NCI-H2107 treated with DMSO at 0.1 percent for 48 hours (cell line): Measurements from ENCODE around the gene PCSK6.

Source experiments
- DNase-seq: peaks from one replicate; lab custom pipeline; 2025; ENCODE audit not compliant: unreplicated experiment; lab: John Stamatoyannopoulos, UW

The PCSK6 gene

GRCh38 chr15:101448336-101448735, 41.2 kb downstream of the PCSK6 start:
- DNase-seq = no peak

DNA sequence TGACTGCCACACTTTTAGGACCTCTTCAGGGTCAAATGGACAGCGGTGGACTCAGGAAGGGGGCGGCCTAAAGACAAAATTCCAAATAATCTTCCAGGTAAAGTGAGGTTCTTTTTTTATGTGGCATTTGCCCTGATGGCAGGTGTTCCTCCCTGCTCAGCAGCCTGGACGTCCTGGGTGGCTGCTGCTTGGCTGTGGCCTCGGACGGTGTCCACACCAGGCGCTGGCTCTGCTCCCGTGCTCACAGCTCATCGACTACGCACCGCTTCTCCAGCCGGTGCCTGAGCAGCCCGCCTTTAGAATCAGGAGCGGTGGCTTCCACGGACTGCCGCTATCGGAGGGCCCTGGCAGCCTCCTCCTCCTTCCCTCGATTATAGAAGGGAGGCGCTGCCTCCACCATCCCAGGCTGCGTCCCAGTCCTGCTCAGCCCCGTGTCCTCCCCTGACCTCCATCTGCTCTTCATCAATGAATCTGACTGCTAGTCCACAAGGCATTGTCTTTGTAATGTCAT, 41.9 kb downstream of the PCSK6 start:
- DNase-seq = no peak

DNA sequence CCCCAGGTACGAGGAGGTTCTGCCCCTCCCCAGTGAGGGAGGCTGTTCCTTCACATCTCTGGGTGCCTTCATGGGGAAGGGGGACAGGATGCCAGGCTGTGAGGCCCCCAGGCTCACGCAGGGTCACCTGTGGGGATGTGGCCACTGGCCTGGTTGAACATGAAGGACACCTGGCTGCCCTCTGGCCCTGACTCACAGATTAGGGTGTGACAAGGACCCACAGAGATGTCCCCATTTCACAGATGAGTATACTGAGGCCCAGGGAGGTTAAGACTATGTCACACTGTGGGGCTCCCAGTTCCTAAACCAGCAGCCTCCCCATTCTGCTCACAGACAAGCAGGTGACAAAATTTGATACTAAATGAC, 42.4 kb downstream of the PCSK6 start:
- no peak for DNase-seq

DNA sequence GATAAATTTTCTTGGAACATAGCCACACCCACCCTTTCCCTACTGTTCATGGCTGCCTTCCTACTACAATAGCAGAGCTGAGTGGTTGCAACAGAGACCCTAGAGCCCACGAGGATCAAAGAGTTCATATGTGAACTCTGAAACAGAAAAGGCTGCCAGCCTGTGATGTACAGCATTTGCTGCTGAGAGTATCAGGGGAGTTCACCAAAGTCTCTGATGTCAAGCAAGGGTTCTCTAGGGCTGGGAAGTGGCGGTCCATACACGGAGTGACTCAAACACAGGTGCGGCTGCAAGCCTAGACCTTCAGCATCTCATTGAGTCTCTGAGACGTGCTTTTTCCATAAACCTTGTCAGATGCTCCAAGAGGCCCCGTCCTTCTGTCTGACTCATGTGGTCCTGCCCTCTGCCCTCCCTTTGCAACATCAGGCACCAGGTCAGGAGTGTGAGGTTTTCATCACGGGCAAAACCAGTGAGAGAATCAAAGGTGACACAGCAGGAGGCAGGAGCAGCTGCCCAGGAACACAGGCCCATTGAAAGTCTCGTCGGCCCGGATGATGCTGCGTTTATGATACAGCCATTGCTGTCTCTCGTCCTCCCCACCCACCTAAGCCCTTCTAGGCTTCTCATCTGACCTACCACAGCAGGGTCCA, 42.9 kb downstream of the PCSK6 start:
- no peak for DNase-seq

- no peak for DNase-seq
These were observed 43.7 kb downstream of the PCSK6 start for GRCh38 chr15:101445562-101446517.

- no peak for DNase-seq
These were observed 44.5 kb downstream of the PCSK6 start for GRCh38 chr15:101444807-101445508.

GRCh38 chr15:101444015-101444414, 45.5 kb downstream of the PCSK6 start:
- DNase-seq = no peak

- DNase-seq = no peak
These were observed 47.2 kb downstream of the PCSK6 start for GRCh38 chr15:101442272-101442671.

DNA sequence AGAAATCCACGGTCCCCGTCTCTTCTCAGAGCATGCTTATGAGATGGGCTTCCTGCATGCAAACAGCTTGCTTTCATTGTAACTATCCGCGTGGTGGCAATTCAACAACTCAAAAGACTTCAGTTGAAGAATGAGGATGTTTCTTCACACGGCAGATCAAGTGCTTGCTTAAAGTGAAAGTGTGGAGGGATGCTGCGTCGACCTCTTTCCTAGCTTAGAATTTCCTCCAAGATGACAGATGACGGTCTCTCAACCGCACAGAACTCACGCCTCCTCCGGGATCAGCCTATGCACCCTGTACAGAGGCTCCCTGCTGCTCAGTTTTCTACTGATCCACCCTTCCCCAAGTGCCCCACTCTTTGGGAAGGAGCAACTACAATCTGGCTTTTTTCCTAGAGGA, 47.8 kb downstream of the PCSK6 start:
- no peak for DNase-seq

- DNase-seq = no peak
These were observed 48.5 kb downstream of the PCSK6 start for GRCh38 chr15:101440846-101441590.

- DNase-seq = no peak
These were observed 49.6 kb downstream of the PCSK6 start for GRCh38 chr15:101439920-101440319.

- DNase-seq = no peak
These were observed 50.1 kb downstream of the PCSK6 start for GRCh38 chr15:101439285-101439919.

DNA sequence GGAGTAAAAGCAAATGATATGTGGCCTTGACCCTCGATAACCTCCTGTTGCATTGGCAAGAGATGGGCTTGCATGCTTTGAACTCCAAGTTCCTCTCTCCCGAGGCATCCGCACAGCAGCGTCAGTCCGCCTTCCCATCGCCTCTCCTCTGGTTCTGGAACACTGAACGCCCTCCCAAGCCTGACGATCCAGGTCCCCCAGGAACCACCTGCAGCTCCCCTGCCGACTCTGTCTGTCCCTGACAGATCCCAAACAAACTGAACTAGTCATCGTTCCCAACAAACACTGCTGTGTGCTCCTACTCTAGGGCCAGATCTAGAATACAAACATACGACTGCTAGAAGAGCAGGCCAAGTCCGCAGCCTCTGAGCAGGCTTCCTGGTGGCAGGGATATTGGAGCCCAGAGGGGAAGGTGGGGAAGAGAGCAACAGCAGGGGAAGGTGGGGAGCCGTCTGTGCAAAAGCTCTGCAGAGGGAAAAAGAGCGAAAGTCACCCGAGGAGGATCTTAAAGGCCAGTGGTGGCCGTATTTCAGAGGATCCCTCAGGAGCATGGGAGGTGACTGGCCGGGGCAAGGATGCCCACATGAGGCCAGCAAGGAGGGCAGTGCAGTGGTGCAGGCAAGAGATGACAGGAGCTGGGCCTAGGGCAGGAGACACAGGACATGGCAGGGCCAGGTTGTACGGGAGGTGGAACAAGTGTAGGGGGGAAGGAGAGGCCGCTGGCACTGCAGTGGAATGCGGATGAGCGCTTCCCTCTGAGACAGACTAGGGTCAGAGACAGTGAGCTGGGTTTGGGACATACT, 50.8 kb downstream of the PCSK6 start:
- no peak for DNase-seq

GRCh38 chr15:101437618-101438481, 51.7 kb downstream of the PCSK6 start:
- no peak for DNase-seq

DNA sequence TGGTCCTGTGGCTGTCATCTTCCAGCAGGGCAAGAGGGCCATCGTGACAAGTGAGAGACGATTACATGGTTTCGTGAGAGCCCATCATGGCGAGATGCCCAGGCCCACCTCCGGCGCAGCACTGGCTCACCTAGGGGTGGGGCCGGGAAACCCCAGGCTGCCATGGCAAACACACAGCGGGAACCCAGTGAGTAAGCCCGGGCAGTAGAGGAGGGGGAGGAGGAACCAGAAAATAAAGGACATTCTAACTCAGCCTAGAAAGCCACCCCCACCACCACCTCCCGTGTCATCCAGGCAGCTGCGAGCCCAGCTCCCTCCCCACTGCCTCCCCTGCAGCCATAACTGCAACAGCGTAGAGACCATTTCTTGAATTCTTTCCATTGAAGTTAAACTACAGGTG, 52.3 kb downstream of the PCSK6 start:
- DNase-seq = no peak

GRCh38 chr15:101436526-101436925, 53.0 kb downstream of the PCSK6 start:
- no peak for DNase-seq

DNA sequence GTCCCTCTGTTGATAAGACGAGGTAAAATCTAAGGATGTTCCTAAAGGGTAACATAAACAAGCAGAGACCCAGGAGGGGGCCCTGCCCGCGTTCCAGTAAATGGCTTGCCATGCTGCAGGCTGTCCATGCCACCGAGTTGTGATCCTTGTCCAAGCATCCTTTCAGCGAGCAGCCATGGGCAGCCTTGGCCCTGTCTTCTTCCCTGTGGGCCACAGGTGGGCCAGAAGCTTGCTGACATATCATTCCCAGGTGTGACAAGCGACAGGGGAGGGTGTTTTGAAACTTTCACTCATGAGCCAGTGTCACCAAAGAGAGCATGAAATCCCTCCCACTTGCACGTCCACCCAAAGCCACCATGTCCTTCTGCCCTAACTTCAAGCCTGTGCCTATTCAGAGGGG, 53.7 kb downstream of the PCSK6 start:
- no peak for DNase-seq

GRCh38 chr15:101434032-101434920, 55.2 kb downstream of the PCSK6 start:
- no peak for DNase-seq
